Transverse colon (tissue), 4 donors: ENCODE results near the gene PYGO2. TPM values are rescaled to one million over a fixed set of nuclear protein-coding genes. Genes with fewer than 3 reads are reported as not detected.
A peak's percentile ranks its signal among the peaks of the same experiment; 100 is the strongest.

Experiments used
- DNase-seq: peaks from one replicate; pipeline ENCODE4 v3.0.0-alpha.2; 2019
- H3K27ac ChIP-seq, 4 donors: fragments of 200-600 bp; sonication (generic); 2 replicates each; pipeline ENCODE4 v1.5.1; 2016 to 2018; ENCODE audit warnings: inconsistent platforms in 4 of 4
- H3K27me3 ChIP-seq: fragments of 200-600 bp; sonication (generic); 2 replicates; pipeline ENCODE4 v1.5.1; 2017; ENCODE audit warnings: inconsistent platforms
- H3K36me3 ChIP-seq, 4 donors: fragments of 200-600 bp; sonication (generic); 2 replicates each; pipeline ENCODE4 v1.5.1; 2017 to 2019; ENCODE audit warnings: inconsistent platforms in 4 of 4
- H3K4me1 ChIP-seq, 4 donors: fragments of 200-600 bp; sonication (generic); 2 replicates each; pipeline ENCODE4 v1.5.1; 2017 to 2020; ENCODE audit warnings: inconsistent platforms in 4 of 4
- H3K4me3 ChIP-seq, 4 donors: fragments of 200-600 bp; sonication (generic); 1 replicate in 1 of 4; 2 replicates in 3 of 4; pipeline versions ENCODE4 v1.5.1 to v1.6.1; 2017 to 2019; ENCODE audit warnings: inconsistent platforms in 4 of 4
- H3K9me3 ChIP-seq, 2 donors: fragments of 200-600 bp; sonication (generic); 2 replicates each; pipeline ENCODE4 v1.5.1; 2017 to 2019; ENCODE audit warnings: inconsistent platforms in 2 of 2
- EP300 ChIP-seq: sonication (generic); formaldehyde crosslinking; IDR thresholded peaks from one replicate; pipeline ENCODE4 v1.6.1; 2017; ENCODE audit warnings: antibody characterized with exemption, low read depth
- POLR2A ChIP-seq: fragments of 450-650 bp; IDR thresholded peaks from one replicate; pipeline ENCODE4 v1.6.1; 2016; ENCODE audit warnings: antibody characterized with exemption, mild to moderate bottlenecking, moderate library complexity
- POLR2AphosphoS5 ChIP-seq, 3 donors: sonication (generic); formaldehyde crosslinking; IDR thresholded peaks; one replicate each; pipeline ENCODE4 v1.6.1; 2016; ENCODE audit warnings: antibody characterized with exemption in 3 of 3
- WGBS, 2 donors: methylation state at CpG; one replicate each; pipeline ENCODE4 v1.1.5; 2018; ENCODE audit warnings: low coverage in 1 of 2; 5-methylcytosine and 5-hydroxymethylcytosine counted together
- in situ Hi-C, 4 donors: fragments of 200-750 bp; cut with MboI; loops; one replicate each; pipeline versions ENCODE4 v1.15.0 to v1.15.1; 2017; ENCODE audit warnings: low sequenced_read_pairs in 3 of 4, low pct_ligation_motif_present in 1 of 4, low pct_unique_long_range_greater_than_20kb in 1 of 4
- intact Hi-C: fragments of 100-400 bp; cut with DNase I; formaldehyde crosslinking; loops from one replicate; pipeline ENCODE4 v1.15.1; 2023; ENCODE audit warnings: low total_unique reads
- total RNA-seq, 4 donors: library from RNA; depleted of rRNA; stranded (reverse); fragments of >200 nt; gene quantifications; one replicate each; pipeline ENCODE4 v1.1.0, GENCODE V29; 2016
- TF ChIP-seq, protein P1 (sequence below), 5 experiments: fragments of 200-600 bp in 3 of 5; fragments of 450-650 bp in 2 of 5; sonication (generic) in 3 of 5; IDR thresholded peaks; 1 replicate in 2 of 5; 2 replicates in 3 of 5; pipeline ENCODE4 v1.5.1; 2016 to 2017; ENCODE audit warnings: antibody characterized with exemption in 5 of 5, inconsistent platforms in 3 of 5, mild to moderate bottlenecking in 2 of 5, moderate library complexity in 1 of 5

PYGO2 gene
- total RNA-seq, 4 donors from 2014 or later = 23.3 to 63.7 (median 29.0) TPM

DNA sequence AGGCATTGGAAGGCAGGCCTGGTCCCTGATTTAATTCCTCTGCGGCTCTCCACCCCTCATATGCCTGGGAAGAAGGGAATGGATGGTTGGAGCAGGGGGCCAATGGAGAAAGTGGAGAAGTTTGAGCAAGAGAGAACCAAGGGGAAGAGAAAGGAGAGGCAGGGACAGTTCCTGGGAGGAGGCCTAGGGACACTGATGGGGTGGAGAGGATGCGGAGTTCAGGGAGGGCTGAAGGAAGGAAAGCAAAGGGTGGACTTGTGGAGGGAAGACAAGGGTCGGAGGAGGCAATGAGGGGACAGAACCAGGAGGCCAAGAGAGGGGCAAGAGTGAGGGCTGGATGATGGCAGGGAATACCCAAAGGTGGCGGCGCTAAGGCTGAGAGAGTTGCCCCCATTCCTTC is 48.2 kb upstream of the PYGO2 start:
- Histone ChIP-seq H3K4me1 (peaks cover 45 to 94% (median 86%) of the 10 kb centered on the region in 4 donors), H3K27ac (peak overlapping the region; percentile 96 to 100 (median 98)), H3K36me3 (peaks cover 0 to 3% (median under 1%) of the 10 kb centered on the region in 4 donors), H3K27me3 (no peaks in the 10 kb centered on the region), H3K4me3 (peak overlapping the region in 3 of 4 donors; percentile 23 to 56 (median 28)), H3K9me3 (no peaks in the 10 kb centered on the region)
- in situ Hi-C loops (no loop called here), intact Hi-C loops (no loop called here)
- DNase-seq = no peak
- TF ChIP-seq POLR2A = no peak
- TF ChIP-seq POLR2AphosphoS5 (IDR thresholded peaks at IDR 0.05) = no peak
- TF ChIP-seq, protein P1, sequence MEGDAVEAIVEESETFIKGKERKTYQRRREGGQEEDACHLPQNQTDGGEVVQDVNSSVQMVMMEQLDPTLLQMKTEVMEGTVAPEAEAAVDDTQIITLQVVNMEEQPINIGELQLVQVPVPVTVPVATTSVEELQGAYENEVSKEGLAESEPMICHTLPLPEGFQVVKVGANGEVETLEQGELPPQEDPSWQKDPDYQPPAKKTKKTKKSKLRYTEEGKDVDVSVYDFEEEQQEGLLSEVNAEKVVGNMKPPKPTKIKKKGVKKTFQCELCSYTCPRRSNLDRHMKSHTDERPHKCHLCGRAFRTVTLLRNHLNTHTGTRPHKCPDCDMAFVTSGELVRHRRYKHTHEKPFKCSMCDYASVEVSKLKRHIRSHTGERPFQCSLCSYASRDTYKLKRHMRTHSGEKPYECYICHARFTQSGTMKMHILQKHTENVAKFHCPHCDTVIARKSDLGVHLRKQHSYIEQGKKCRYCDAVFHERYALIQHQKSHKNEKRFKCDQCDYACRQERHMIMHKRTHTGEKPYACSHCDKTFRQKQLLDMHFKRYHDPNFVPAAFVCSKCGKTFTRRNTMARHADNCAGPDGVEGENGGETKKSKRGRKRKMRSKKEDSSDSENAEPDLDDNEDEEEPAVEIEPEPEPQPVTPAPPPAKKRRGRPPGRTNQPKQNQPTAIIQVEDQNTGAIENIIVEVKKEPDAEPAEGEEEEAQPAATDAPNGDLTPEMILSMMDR (IDR thresholded peaks at IDR 0.05) = no peak
- no peak for TF ChIP-seq EP300
- WGBS, 2 donors = 86 to 94% methylated on average over 4 to 5 of the region's 5 CpGs

DNA sequence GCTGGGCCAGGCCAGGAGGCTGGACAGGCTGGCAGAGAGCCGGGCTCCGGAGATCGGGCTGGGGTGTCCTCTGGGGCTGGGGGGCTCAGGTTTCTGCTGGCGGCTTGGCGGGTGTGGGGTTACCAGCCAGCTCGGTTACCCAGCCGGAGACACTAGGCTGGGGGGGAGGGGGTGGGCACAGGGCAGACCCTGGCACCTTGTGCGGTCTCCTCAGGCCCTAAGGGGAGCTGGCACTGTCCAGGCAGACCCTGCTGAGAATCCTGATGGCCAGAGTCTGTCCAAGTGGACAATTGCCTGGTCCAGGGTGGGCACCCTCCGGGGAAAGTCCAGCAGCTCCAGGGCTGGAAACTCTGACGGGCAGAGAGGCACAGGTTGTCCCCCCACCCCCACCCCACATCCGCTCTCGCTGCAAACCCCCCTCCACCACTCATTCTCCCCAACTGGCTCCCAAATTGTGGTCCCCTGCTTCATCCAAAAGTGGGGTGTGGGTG is 47.7 kb upstream of the PYGO2 start:
- 85% methylated on average over 12 of the region's 12 CpGs; no CpG with 5 or more reads in 1 of the 2 donors for WGBS, 2 donors
- DNase-seq = no peak
- peak overlapping the region; percentile 1 to 56 (median 26) for H3K4me3 ChIP-seq
- TF ChIP-seq EP300 = no peak
- TF ChIP-seq, protein P1 (IDR thresholded peaks at IDR 0.05) = no peak
- TF ChIP-seq POLR2AphosphoS5 (IDR thresholded peaks at IDR 0.05) = no peak
- TF ChIP-seq POLR2A = no peak
- no peaks in the 10 kb centered on the region for H3K27me3 ChIP-seq
- peaks cover 50 to 99% (median 90%) of the 10 kb centered on the region in 4 donors for H3K4me1 ChIP-seq
- peak overlapping the region; percentile 96 to 100 (median 98) for H3K27ac ChIP-seq
- intact Hi-C loops (no loop called here), in situ Hi-C loops (no loop called here)
- H3K36me3 ChIP-seq = no peaks in the 10 kb centered on the region
- H3K9me3 ChIP-seq = no peaks in the 10 kb centered on the region

GRCh38 chr1:155008015-155008941 is 46.7 kb upstream of the PYGO2 start:
- Histone ChIP-seq H3K9me3 (no peaks in the 10 kb centered on the region), H3K36me3 (no peaks in the 10 kb centered on the region), H3K27ac (peak overlapping the region; percentile 96 to 100 (median 98)), H3K4me1 (peaks cover 48 to 94% (median 87%) of the 10 kb centered on the region in 4 donors), H3K4me3 (peak overlapping the region; percentile 1 to 56 (median 26)), H3K27me3 (no peaks in the 10 kb centered on the region)
- TF ChIP-seq, protein P1 (IDR thresholded peaks at IDR 0.05) = no peak
- peak; percentile 54 for TF ChIP-seq POLR2A
- no peak for TF ChIP-seq EP300
- TF ChIP-seq POLR2AphosphoS5 (IDR thresholded peaks at IDR 0.05) = peak in 2 of 3 donors; percentile 39 to 53
- 45% methylated on average over 13 of the region's 16 CpGs; no CpG with 5 or more reads in 1 of the 2 donors for WGBS, 2 donors
- in situ Hi-C loops (no loop called here), intact Hi-C loops (no loop called here)
- peak; percentile 71 for DNase-seq

DNA sequence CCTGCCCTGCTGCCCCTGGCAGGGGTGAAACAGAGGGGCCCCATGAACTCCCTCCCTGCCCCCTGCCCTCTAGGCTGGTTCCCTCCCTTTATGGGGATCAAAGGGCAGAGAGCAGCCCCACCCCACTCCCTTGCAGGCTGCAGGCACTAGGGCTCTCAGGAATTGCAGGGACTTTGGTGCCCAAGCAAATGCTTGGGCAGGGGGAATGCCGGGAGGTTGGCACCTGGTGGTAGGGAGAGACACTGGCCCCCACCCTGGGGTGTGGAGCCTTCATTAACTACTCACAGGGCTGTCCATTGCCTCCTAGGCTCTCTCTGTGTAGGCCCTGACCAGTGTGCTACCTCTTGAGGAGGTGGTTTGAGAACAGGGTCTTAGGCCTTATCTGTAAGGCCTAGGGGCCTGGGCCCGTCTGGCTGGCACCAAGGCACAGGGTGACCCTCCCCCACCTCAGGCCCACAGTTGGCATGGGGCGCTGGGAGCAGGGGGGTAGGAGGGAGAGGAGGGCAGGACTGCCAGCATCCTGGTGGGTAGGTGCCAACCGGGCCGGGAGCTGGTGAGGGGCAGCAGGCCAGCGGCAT is 45.8 kb upstream of the PYGO2 start:
- peak; percentile 91 for DNase-seq
- intact Hi-C loops (no loop called here), in situ Hi-C loops (no loop called here)
- H3K9me3 ChIP-seq = no peaks in the 10 kb centered on the region
- H3K27ac ChIP-seq = peak overlapping the region; percentile 96 to 100 (median 98)
- H3K4me1 ChIP-seq = peaks cover 40 to 84% (median 78%) of the 10 kb centered on the region in 4 donors
- TF ChIP-seq, protein P1 (IDR thresholded peaks at IDR 0.05) = peak in 2 of 5 experiments; percentile 37 to 45
- TF ChIP-seq POLR2AphosphoS5 (IDR thresholded peaks at IDR 0.05) (peak in 2 of 3 donors; percentile 64 to 88), POLR2A (peak; percentile 71), EP300 (peak; percentile 82)
- WGBS, 2 donors = 42% methylated on average over 6 of the region's 6 CpGs; no CpG with 5 or more reads in 1 of the 2 donors
- H3K36me3 ChIP-seq = no peaks in the 10 kb centered on the region
- no peaks in the 10 kb centered on the region for H3K27me3 ChIP-seq
- H3K4me3 ChIP-seq = peak overlapping the region in 2 of 4 donors; percentile 28 to 56
